H1 (cell line): ENCODE data around the gene CCS. TPM values are rescaled to one million over a fixed set of nuclear protein-coding genes. Genes with fewer than 3 reads are reported as not detected.

Experiments used
- CTCF ChIA-PET: fragments of 300-600 bp; sonication (Branson Sonifier 250); formaldehyde crosslinking; loops from one replicate; lab custom pipeline; 2021; ENCODE audit not compliant: partially characterized antibody; lab: Charles Lee
- POLR2A ChIA-PET: fragments of 300-600 bp; sonication (Branson Sonifier 250); formaldehyde crosslinking; loops from one replicate; lab custom pipeline; 2021; ENCODE audit warnings: inconsistent platforms; ENCODE audit not compliant: partially characterized antibody; lab: Charles Lee
- DNase-seq, 2 experiments: peaks; one replicate each; pipeline versions ENCODE4 v3.0.0 to v3.0.0-alpha.2; 2010 to 2022; ENCODE audit warnings: low spot score in 2 of 2, low read depth in 1 of 2, mixed read lengths in 1 of 2
- FAIRE-seq: peaks from 2 replicates; lab custom pipeline; 2011; peaks lifted over from hg19 to GRCh38; lab: Jason Lieb, UNC
- H2AFZ ChIP-seq: 2 replicates; pipeline ENCODE4 v1.8.1; 2012; ENCODE audit warnings: low read length, inconsistent platforms
- H2AK5ac ChIP-seq: 2 replicates; pipeline ENCODE4 v1.6.1; 2013; ENCODE audit warnings: low read depth, low read length
- H2BK120ac ChIP-seq: replicated peaks from 2 replicates; pipeline ENCODE3; 2013; ENCODE audit warnings: low read depth, low read length, inconsistent platforms
- H2BK12ac ChIP-seq: 2 replicates; pipeline ENCODE4 v1.6.1; 2013; ENCODE audit warnings: low read depth, low read length
- H2BK15ac ChIP-seq: 2 replicates; pipeline ENCODE4 v1.6.1; 2013; ENCODE audit warnings: low read length
- H2BK20ac ChIP-seq: 2 replicates; pipeline ENCODE4 v1.6.1; 2013; ENCODE audit warnings: low read length
- H2BK5ac ChIP-seq: 2 replicates; pipeline ENCODE4 v1.6.1; 2013; ENCODE audit warnings: low read depth, low read length
- H3K14ac ChIP-seq: 2 replicates; pipeline ENCODE4 v1.6.1; 2013; ENCODE audit warnings: inconsistent platforms; ENCODE audit not compliant: insufficient read length
- H3K18ac ChIP-seq: 2 replicates; pipeline ENCODE4 v1.6.1; 2013; ENCODE audit warnings: low read length; ENCODE audit errors: extremely low read depth
- H3K23ac ChIP-seq: 2 replicates; pipeline ENCODE4 v1.6.1; 2013; ENCODE audit warnings: inconsistent platforms; ENCODE audit not compliant: insufficient read length
- H3K23me2 ChIP-seq: 2 replicates; pipeline ENCODE4 v1.6.1; 2013; ENCODE audit warnings: low read depth, low read length
- H3K27ac ChIP-seq: 2 replicates; pipeline ENCODE4 v1.6.1; 2011; ENCODE audit warnings: low read depth, low read length, inconsistent platforms
- H3K27me3 ChIP-seq, 4 experiments: replicated peaks in 1 of 4; 1 replicate in 1 of 4; 2 replicates in 3 of 4; pipeline versions ENCODE4 v1.6.1 to v1.8.1; 2011 to 2013; ENCODE audit warnings: low read length in 3 of 4, mild to moderate bottlenecking in 3 of 4, inconsistent platforms in 2 of 4, mixed read lengths in 2 of 4, moderate library complexity in 1 of 4; ENCODE audit not compliant: control insufficient read depth in 3 of 4, insufficient read depth in 3 of 4; ENCODE audit errors: extremely low read depth in 1 of 4
- H3K36me3 ChIP-seq, 4 experiments: 2 replicates each; pipeline versions ENCODE4 v1.6.1 to v1.8.1; 2011 to 2013; ENCODE audit warnings: mild to moderate bottlenecking in 4 of 4, low read length in 3 of 4, moderate library complexity in 2 of 4, control low read depth in 1 of 4, inconsistent platforms in 1 of 4; ENCODE audit not compliant: insufficient read depth in 4 of 4, control insufficient read depth in 2 of 4
- H3K4ac ChIP-seq: replicated peaks from 2 replicates; pipeline ENCODE3; 2013; ENCODE audit warnings: low read length, low read depth, mixed read lengths, inconsistent platforms; ENCODE audit not compliant: insufficient read length
- H3K4me1 ChIP-seq, 4 experiments: replicated peaks in 1 of 4; 1 replicate in 1 of 4; 2 replicates in 3 of 4; pipeline versions ENCODE4 v1.6.1 to v1.8.1; 2011 to 2013; ENCODE audit warnings: low read length in 3 of 4, inconsistent platforms in 2 of 4, mixed read lengths in 1 of 4; ENCODE audit not compliant: insufficient read depth in 4 of 4, control insufficient read depth in 3 of 4
- H3K4me2 ChIP-seq, 2 experiments: 2 replicates each; pipeline versions ENCODE4 v1.6.1 to v1.8.1; 2011 to 2013; ENCODE audit warnings: low read depth in 2 of 2, low read length in 2 of 2, control low read depth in 1 of 2, inconsistent platforms in 1 of 2, mild to moderate bottlenecking in 1 of 2; ENCODE audit not compliant: insufficient read depth in 1 of 2
- H3K4me3 ChIP-seq, 4 experiments: fragments of 200-600, 300-600 bp in 1 of 4; sonication (generic), shearing (Covaris generic), sonication (Bioruptor Twin) in 1 of 4; 2 replicates each; pipeline versions ENCODE4 v1.5.1 to v1.8.1; 2011 to 2016; ENCODE audit warnings: low read length in 4 of 4, low read depth in 3 of 4, control low read depth in 2 of 4, inconsistent platforms in 2 of 4, mild to moderate bottlenecking in 2 of 4, mixed read lengths in 1 of 4, moderate library complexity in 1 of 4; ENCODE audit not compliant: insufficient read depth in 2 of 4; ENCODE audit errors: extremely low read depth in 1 of 4
- H3K56ac ChIP-seq: replicated peaks from 2 replicates; pipeline ENCODE3; 2013; ENCODE audit warnings: low read depth, mild to moderate bottlenecking, mixed read lengths, low read length, inconsistent platforms; ENCODE audit not compliant: insufficient read length
- H3K79me1 ChIP-seq: 2 replicates; pipeline ENCODE4 v1.6.1; 2013; ENCODE audit warnings: low read depth, low read length, control low read depth
- H3K79me2 ChIP-seq, 2 experiments: 2 replicates each; pipeline versions ENCODE4 v1.6.1 to v1.8.1; 2012 to 2013; ENCODE audit warnings: low read length in 2 of 2, mild to moderate bottlenecking in 2 of 2, inconsistent platforms in 1 of 2; ENCODE audit not compliant: insufficient read depth in 2 of 2, control insufficient read depth in 1 of 2
- H3K9ac ChIP-seq, 4 experiments: replicated peaks in 1 of 4; 1 replicate in 1 of 4; 2 replicates in 3 of 4; pipeline versions ENCODE4 v1.6.1 to v1.8.1; 2011 to 2013; ENCODE audit warnings: low read depth in 3 of 4, low read length in 3 of 4, control low read depth in 2 of 4, mild to moderate bottlenecking in 2 of 4, moderate library complexity in 2 of 4, inconsistent platforms in 1 of 4; ENCODE audit errors: extremely low read depth in 1 of 4
- H3K9me3 ChIP-seq, 2 experiments: 2 replicates each; pipeline versions ENCODE4 v1.6.1 to v1.8.1; 2012 to 2013; ENCODE audit warnings: mild to moderate bottlenecking in 2 of 2, moderate library complexity in 2 of 2, control low read depth in 1 of 2, inconsistent platforms in 1 of 2, low read depth in 1 of 2, low read length in 1 of 2, mixed read lengths in 1 of 2; ENCODE audit not compliant: insufficient read depth in 2 of 2
- H4K20me1 ChIP-seq, 2 experiments: replicated peaks in 1 of 2; 2 replicates each; pipeline versions ENCODE3 to v1.8.1; 2011 to 2013; ENCODE audit warnings: inconsistent platforms in 2 of 2, low read length in 2 of 2, mild to moderate bottlenecking in 1 of 2; ENCODE audit not compliant: insufficient read depth in 2 of 2, control insufficient read depth in 1 of 2
- H4K5ac ChIP-seq: 2 replicates; pipeline ENCODE4 v1.6.1; 2013; ENCODE audit warnings: low read length, low read depth, mixed read lengths, inconsistent platforms; ENCODE audit not compliant: insufficient read length
- H4K8ac ChIP-seq: 2 replicates; pipeline ENCODE4 v1.8.0; 2013; ENCODE audit warnings: mild to moderate bottlenecking, moderate library complexity, low read length, inconsistent platforms; ENCODE audit not compliant: insufficient read depth; ENCODE audit errors: extremely low read depth
- H4K91ac ChIP-seq: replicated peaks from 2 replicates; pipeline ENCODE3; 2013; ENCODE audit warnings: low read length, mixed read lengths, inconsistent platforms; ENCODE audit not compliant: insufficient read length
- ATF3 ChIP-seq: IDR thresholded peaks from 2 replicates; pipeline ENCODE4 v1.6.1; 2011; ENCODE audit warnings: low read depth, mild to moderate bottlenecking, low read length; ENCODE audit not compliant: insufficient read depth
- CTBP2 ChIP-seq: IDR thresholded peaks from 2 replicates; pipeline ENCODE4 v1.7.0; 2011; ENCODE audit warnings: borderline replicate concordance, mild to moderate bottlenecking, moderate library complexity, mixed read lengths, low read length; ENCODE audit not compliant: insufficient read depth, insufficient read length
- KDM4A ChIP-seq: IDR thresholded peaks from one replicate; pipeline ENCODE4 v1.7.1; 2012; ENCODE audit warnings: low read depth, mild to moderate bottlenecking, moderate library complexity, low read length, inconsistent platforms; ENCODE audit not compliant: severe bottlenecking
- MAFK ChIP-seq: IDR thresholded peaks from 2 replicates; pipeline ENCODE4 v1.6.1; 2012; ENCODE audit warnings: low read depth, mild to moderate bottlenecking, improper control_type of control experiment, low read length
- POU5F1 ChIP-seq: IDR thresholded peaks from 2 replicates; pipeline ENCODE4 v1.6.1; 2011; ENCODE audit warnings: low read depth, mild to moderate bottlenecking, low read length, moderate library complexity
- RXRA ChIP-seq: IDR thresholded peaks from 2 replicates; pipeline ENCODE4 v1.6.1; 2011; ENCODE audit warnings: low read depth, mild to moderate bottlenecking, low read length, moderate library complexity; ENCODE audit not compliant: insufficient read depth
- SAP30 ChIP-seq: fragments of 300-600 bp; sonication (generic); IDR thresholded peaks from 2 replicates; pipeline ENCODE4 v1.7.1; 2012; ENCODE audit warnings: low read length, moderate library complexity, mild to moderate bottlenecking, inconsistent platforms; ENCODE audit not compliant: insufficient read depth, insufficient replicate concordance
- SIX5 ChIP-seq: IDR thresholded peaks from 2 replicates; pipeline ENCODE4 v1.6.1; 2011; ENCODE audit warnings: mild to moderate bottlenecking, low read depth, low read length
- SUZ12 ChIP-seq: fragments of 200-600 bp; sonication (generic); IDR thresholded peaks from 2 replicates; pipeline ENCODE4 v1.6.1; 2012; ENCODE audit warnings: mild to moderate bottlenecking, inconsistent platforms, low read length, moderate library complexity, mixed read lengths
- TBP ChIP-seq: IDR thresholded peaks from 2 replicates; pipeline ENCODE4 v1.6.1; 2011; ENCODE audit warnings: low read depth, low read length, improper control_type of control experiment
- YY1 ChIP-seq: IDR thresholded peaks from 2 replicates; pipeline ENCODE4 v1.6.1; 2011; ENCODE audit warnings: low read depth, mild to moderate bottlenecking, low read length
- WGBS, 2 experiments: shearing (Covaris generic) in 1 of 2; methylation state at CpG; one replicate each; pipeline versions ENCODE4 v1.1.6 to v1.1.7; 2013 to 2015; ENCODE audit warnings: low lambda C conversion rate in 2 of 2, mixed read lengths in 2 of 2, inconsistent platforms in 1 of 2, low coverage in 1 of 2, missing lambda C conversion rate in 1 of 2; ENCODE audit not compliant: insufficient replicate concordance in 2 of 2, insufficient coverage in 1 of 2, insufficient read length in 1 of 2; ENCODE audit errors: extremely low coverage in 1 of 2, missing lambda C conversion rate in 1 of 2; 5-methylcytosine and 5-hydroxymethylcytosine counted together
- polyA plus RNA-seq, 7 experiments: library from polyadenylated mRNA; depleted of rRNA in 3 of 7; stranded (reverse) in 5 of 7; unstranded in 2 of 7; fragments of >200 nt in 5 of 7; fragments of 200-250 nt in 2 of 7; gene quantifications; 1 replicate in 5 of 7; 2 replicates in 1 of 7; 4 replicates in 1 of 7; pipeline versions ENCODE4 v1.2.1 to v1.2.3, GENCODE V29; 2011 to 2013; ENCODE audit warnings: missing spikeins in 2 of 7, mixed read lengths in 2 of 7
- total RNA-seq: library from RNA; stranded (reverse); fragmentation: NEBNext Ultra II Directional; extraction: Animal tissue kit (Norgen Biotek cat#: 25700); gene quantifications from 2 replicates; pipeline ENCODE4 v1.2.1, GENCODE V29; 2021

The CCS gene
- total and polyA plus RNA-seq, 2 of the 8 experiments (the other 6 are each of a cell fraction or from before 2014, with no cell fraction given): 37.1 to 37.7 TPM

GRCh38 chr11:66612458-66612857, 19.5 kb downstream of the CCS start:
- no peak overlapping the region for H2AK5ac ChIP-seq
- no peak overlapping the region for H3K9ac ChIP-seq
- TF ChIP-seq RXRA: no peak
- no peak for TF ChIP-seq TBP
- no peak for TF ChIP-seq SIX5
- TF ChIP-seq SUZ12: no peak
- TF ChIP-seq ATF3: no peak
- no peak for TF ChIP-seq KDM4A
- TF ChIP-seq SAP30: no peak
- TF ChIP-seq MAFK: no peak
- TF ChIP-seq CTBP2: no peak
- TF ChIP-seq YY1: no peak
- TF ChIP-seq POU5F1: no peak

More at GRCh38 chr11:66612458-66612857, 19.5 kb downstream of the CCS start:
- no peak overlapping the region for H2BK5ac ChIP-seq
- H2BK120ac ChIP-seq: no peak overlapping the region
- no peak overlapping the region for H3K4me3 ChIP-seq
- no peak overlapping the region for H3K27ac ChIP-seq
- H3K4ac ChIP-seq: no peak overlapping the region
- H3K36me3 ChIP-seq: no peaks in the 10 kb centered on the region; a peak in 1 of 8 replicates
- H3K23me2 ChIP-seq: peaks cover 2% of the 10 kb centered on the region; the same call in 1 of the 2 replicates
- H4K5ac ChIP-seq: no peak overlapping the region
- no peak overlapping the region for H3K18ac ChIP-seq
- FAIRE-seq: no peak
- H3K9me3 ChIP-seq: no peaks in the 10 kb centered on the region
- no peaks in the 10 kb centered on the region for H3K27me3 ChIP-seq
- ChIA-PET POLR2A (interaction anchor here (0.7 to 66.2 kb wide), 6 partner anchors 8 to 73 kb away, joined by 3 to 2165 read pairs (median 4); partner anchors contain the start of genes ACTN3, CCDC87, CCS and RBM14), CTCF (interaction anchor here (2.3 kb wide), 1 partner anchor 17 kb away, joined by 11 read pairs; no protein-coding TSS in a partner anchor)
- no peak overlapping the region for H3K56ac ChIP-seq
- no peak overlapping the region for H2BK12ac ChIP-seq
- H3K4me2 ChIP-seq: no peak overlapping the region
- peaks cover 3 to 5% of the 10 kb centered on the region in 2 experiments for H4K20me1 ChIP-seq
- WGBS, 2 experiments: 81% methylated on average over 1 of the region's 1 CpG; no CpG with 5 or more reads in 1 of the 2 experiments
- H2BK15ac ChIP-seq: no peak overlapping the region
- no peak overlapping the region for H4K91ac ChIP-seq
- no peak overlapping the region for H2AFZ ChIP-seq
- H3K4me1 ChIP-seq: no peaks in the 10 kb centered on the region
- no peak overlapping the region for H2BK20ac ChIP-seq
- no peaks in the 10 kb centered on the region; the same call in 1 of the 2 replicates for H3K79me1 ChIP-seq
- H3K79me2 ChIP-seq: peaks cover 9 to 10% of the 10 kb centered on the region in 2 experiments
- H3K14ac ChIP-seq: no peak overlapping the region
- no peak overlapping the region for H3K23ac ChIP-seq
- no peak overlapping the region for H4K8ac ChIP-seq
- DNase-seq: no peak
